Measurements from ENCODE around the gene CHRNA9. TPM values are rescaled to one million over a fixed set of nuclear protein-coding genes. Genes with fewer than 3 reads are reported as not detected.
A peak's percentile ranks its signal among the peaks of the same experiment; 100 is the strongest.

The CHRNA9 gene
- total and polyA plus RNA-seq, 2 of the 4 experiments (the other 2 are of a cell fraction), result not detected

DNA sequence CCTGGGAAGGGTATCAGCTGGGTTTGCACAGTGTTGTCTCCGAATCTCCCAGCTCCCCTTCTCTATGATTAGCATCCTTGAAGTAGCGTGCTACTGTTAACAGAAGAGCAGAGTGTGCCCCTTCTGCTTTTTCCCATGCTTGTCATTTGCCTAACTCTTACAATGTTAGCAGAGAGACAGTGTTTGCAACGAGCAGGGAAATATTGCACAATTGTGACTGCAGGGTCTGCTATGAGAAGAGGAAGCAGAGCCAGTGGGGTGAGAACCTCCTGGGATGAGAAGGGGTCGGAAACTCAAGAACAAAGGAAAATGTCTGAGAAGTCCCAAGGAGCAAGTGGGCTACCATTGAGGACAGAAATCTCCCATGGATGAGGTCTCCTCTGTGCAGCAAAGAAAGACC, 7.8 kb upstream of the CHRNA9 start:
- H2BK120ac ChIP-seq (ENCODE audit: low read depth, low read length), result no peak overlapping the region
- intact Hi-C loops (cut with micrococcal nuclease), result loop anchor here (5.0 kb wide), 1 partner anchor 390 kb away; no protein-coding TSS in a partner anchor
- WGBS, 2 experiments (ENCODE audit: extremely low coverage in 2 of 2, insufficient read length in 1 of 2), result no CpG with 5 or more reads among the region's 4 CpGs
- H3K79me1 ChIP-seq (ENCODE audit: low read depth in 1 of 2, low read length in 2 of 2), result no peaks in the 10 kb centered on the region
- H2BK15ac ChIP-seq (ENCODE audit: low read depth, low read length), result no peak overlapping the region
- H4K8ac ChIP-seq (ENCODE audit: low read depth in 2 of 2, low read length in 2 of 2), result no peak overlapping the region
- no peak overlapping the region for H2BK5ac ChIP-seq (ENCODE audit: low read depth, low read length, poor library complexity, severe bottlenecking)
- TF ChIP-seq CEBPB (IDR thresholded peaks at IDR 0.05; ENCODE audit: low read depth, low read length), result peak; percentile 59
- TF ChIP-seq, protein P1, sequence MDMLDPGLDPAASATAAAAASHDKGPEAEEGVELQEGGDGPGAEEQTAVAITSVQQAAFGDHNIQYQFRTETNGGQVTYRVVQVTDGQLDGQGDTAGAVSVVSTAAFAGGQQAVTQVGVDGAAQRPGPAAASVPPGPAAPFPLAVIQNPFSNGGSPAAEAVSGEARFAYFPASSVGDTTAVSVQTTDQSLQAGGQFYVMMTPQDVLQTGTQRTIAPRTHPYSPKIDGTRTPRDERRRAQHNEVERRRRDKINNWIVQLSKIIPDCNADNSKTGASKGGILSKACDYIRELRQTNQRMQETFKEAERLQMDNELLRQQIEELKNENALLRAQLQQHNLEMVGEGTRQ (IDR thresholded peaks at IDR 0.05; ENCODE audit: low read depth, low read length), result no peak
- H3K9me1 ChIP-seq (ENCODE audit: insufficient read depth, low read length), result no peaks in the 10 kb centered on the region; the same call in 1 of the 2 replicates
- no peak overlapping the region for H2AFZ ChIP-seq (replicated peaks; ENCODE audit: low read length, poor library complexity)
- no peak overlapping the region for H3K56ac ChIP-seq (ENCODE audit: extremely low read depth, insufficient read depth, low read length)
- H3K36me3 ChIP-seq (ENCODE audit: control insufficient read depth, insufficient read depth, low read length), result no peaks in the 10 kb centered on the region
- H3K4ac ChIP-seq (ENCODE audit: low read depth, low read length), result no peak overlapping the region
- peaks cover 4% of the 10 kb centered on the region; the same call in 1 of the 2 replicates for H3K27me3 ChIP-seq (ENCODE audit: control insufficient read depth, insufficient read depth, low read length)
- H3K4me2 ChIP-seq (ENCODE audit: low read depth, low read length), result no peak overlapping the region
- no peak overlapping the region for H3K4me3 ChIP-seq (ENCODE audit: insufficient read depth, low read depth, low read length)
- H3K14ac ChIP-seq (replicated peaks; ENCODE audit: low read depth, low read length), result no peak overlapping the region
- H2BK20ac ChIP-seq (ENCODE audit: low read depth, low read length), result no peak overlapping the region
- ChIA-PET POLR2A (ENCODE audit: unreplicated experiment) (no interaction called here), CTCF (no interaction called here)
- DNase-seq, result no peak
- no peak overlapping the region for H3K23ac ChIP-seq (ENCODE audit: low read depth, low read length)
- no peak for ATAC-seq (ENCODE audit: low read depth)
- H3K9me3 ChIP-seq (ENCODE audit: control insufficient read depth, insufficient read depth, low read length), result no peaks in the 10 kb centered on the region
- no peak overlapping the region for H3K9ac ChIP-seq (ENCODE audit: low read depth, low read length)
- no peaks in the 10 kb centered on the region for H4K20me1 ChIP-seq (ENCODE audit: insufficient read depth, low read length)
- H3K27ac ChIP-seq (ENCODE audit: insufficient read depth, low read length), result no peak overlapping the region
- in situ Hi-C loops (cut with MboI; ENCODE audit: low sequenced_read_pairs), result no loop called here
- dilution Hi-C loops (cut with HindIII; ENCODE audit: low sequenced_read_pairs, unreplicated experiment), result no loop called here
- H2AK9ac ChIP-seq (replicated peaks; ENCODE audit: low read depth, low read length, poor library complexity), result no peak overlapping the region
- no peak overlapping the region for H4K5ac ChIP-seq (ENCODE audit: low read depth, low read length)
- no peak overlapping the region for H2AK5ac ChIP-seq (ENCODE audit: low read depth, low read length)
- H4K91ac ChIP-seq (ENCODE audit: insufficient read depth, low read depth, low read length), result no peak overlapping the region
- no peaks in the 10 kb centered on the region for H3K4me1 ChIP-seq (ENCODE audit: control insufficient read depth, insufficient read depth, low read length)
- H3K18ac ChIP-seq (ENCODE audit: low read depth, low read length), result no peak overlapping the region
- no TSS peak for BruUV-seq (replicated peaks)

Measured in IMR-90 (cell line).